ENCODE measurements around the gene MUC2.
"Not testable (repeated sequence)": the region's sequence is repeated elsewhere in the genome, so short reads cannot be mapped to it uniquely, and the experiment has no call there.

Gene MUC2

GRCh38 chr11:1108246-1108900, 33.7 kb downstream of the MUC2 start:
- no peak for DNase-seq

- no peak for DNase-seq
Measured at GRCh38 chr11:1109101-1109917, 34.6 kb downstream of the MUC2 start.

- no peak for DNase-seq
Measured at GRCh38 chr11:1109918-1110705, 35.4 kb downstream of the MUC2 start.

- DNase-seq: no peak
Measured at GRCh38 chr11:1111545-1112212, 37.0 kb downstream of the MUC2 start.

- DNase-seq: no peak
Measured at GRCh38 chr11:1112351-1113191, 37.9 kb downstream of the MUC2 start.

GRCh38 chr11:1113405-1114201, 38.9 kb downstream of the MUC2 start:
- peak in 1 of 3 experiments; percentile 5 for DNase-seq

GRCh38 chr11:1115292-1115691, 40.6 kb downstream of the MUC2 start:
- DNase-seq: not testable (repeated sequence)

GRCh38 chr11:1116104-1116503, 41.4 kb downstream of the MUC2 start:
- DNase-seq: no peak

GRCh38 chr11:1116666-1117390, 42.2 kb downstream of the MUC2 start:
- no peak for DNase-seq

- DNase-seq: no peak
Measured at GRCh38 chr11:1117992-1118391, 43.3 kb downstream of the MUC2 start.

GRCh38 chr11:1118755-1119603, 44.3 kb downstream of the MUC2 start:
- DNase-seq: no peak

- DNase-seq: no peak
Measured at GRCh38 chr11:1119604-1120146, 45.0 kb downstream of the MUC2 start.

- no peak for DNase-seq
Measured at GRCh38 chr11:1120532-1121330, 46.1 kb downstream of the MUC2 start.

GRCh38 chr11:1121331-1121812, 46.7 kb downstream of the MUC2 start:
- DNase-seq: no peak

- no peak for DNase-seq
Measured at GRCh38 chr11:1121813-1122663, 47.4 kb downstream of the MUC2 start.

GRCh38 chr11:1122664-1123002, 48.0 kb downstream of the MUC2 start:
- no peak for DNase-seq

- no peak for DNase-seq
Measured at GRCh38 chr11:1123970-1124369, 49.3 kb downstream of the MUC2 start.

Measured in NCI-H1417 (cell line).